Kidney glomerular epithelial cell (primary cell): ENCODE measurements around the gene NOP53.
"Not testable (repeated sequence)": the region's sequence is repeated elsewhere in the genome, so short reads cannot be mapped to it uniquely, and the experiment has no call there.

Experiments used
- DNase-seq: peaks from one replicate; lab custom pipeline; 2025; lab: John Stamatoyannopoulos, UW

NOP53 gene

GRCh38 chr19:47777245-47778048, 32.1 kb downstream of the NOP53 start:
- DNase-seq: not testable (repeated sequence)

GRCh38 chr19:47778049-47778953, 33.0 kb downstream of the NOP53 start, which contains the start of gene SELENOW:
Gene SELENOW (plus strand): TSS chr19:47778703. CDS start chr19:47778786, 83 bp downstream.
- peak; percentile 60 for DNase-seq

GRCh38 chr19:47778954-47779351, 33.6 kb downstream of the NOP53 start:
- no peak for DNase-seq

- DNase-seq: no peak
These were observed 34.3 kb downstream of the NOP53 start for GRCh38 chr19:47779524-47780214.

GRCh38 chr19:47780215-47780551, 34.8 kb downstream of the NOP53 start:
- DNase-seq: no peak

GRCh38 chr19:47781590-47782262, 36.4 kb downstream of the NOP53 start:
- no peak for DNase-seq

- DNase-seq: no peak
These were observed 41.2 kb downstream of the NOP53 start for GRCh38 chr19:47786566-47786965.

- not testable (repeated sequence) for DNase-seq
These were observed 42.0 kb downstream of the NOP53 start for GRCh38 chr19:47787307-47787706.

GRCh38 chr19:47789811-47790210, 44.5 kb downstream of the NOP53 start:
- not testable (repeated sequence) for DNase-seq

GRCh38 chr19:47790398-47790814, 45.1 kb downstream of the NOP53 start:
- DNase-seq: peak; percentile 29

GRCh38 chr19:47792616-47793015, 47.3 kb downstream of the NOP53 start:
- no peak for DNase-seq

GRCh38 chr19:47794526-47794925, 49.2 kb downstream of the NOP53 start:
- no peak for DNase-seq

GRCh38 chr19:47796785-47797184, 51.4 kb downstream of the NOP53 start:
- DNase-seq: no peak

GRCh38 chr19:47797996-47798903, 52.9 kb downstream of the NOP53 start:
- no peak for DNase-seq

- DNase-seq: no peak
These were observed 53.5 kb downstream of the NOP53 start for GRCh38 chr19:47798904-47799266.

GRCh38 chr19:47801270-47801669, 55.9 kb downstream of the NOP53 start:
- no peak for DNase-seq

- no peak for DNase-seq
These were observed 57.2 kb downstream of the NOP53 start for GRCh38 chr19:47802521-47803043.

GRCh38 chr19:47803148-47803547, 57.8 kb downstream of the NOP53 start:
- DNase-seq: not testable (repeated sequence)

GRCh38 chr19:47803671-47804070, 58.3 kb downstream of the NOP53 start:
- DNase-seq: not testable (repeated sequence)

GRCh38 chr19:47804451-47804850, 59.1 kb downstream of the NOP53 start, which contains the start of gene TPRX1:
Gene TPRX1 (minus strand): TSS chr19:47804551. CDS start chr19:47804539, 12 bp downstream.
- not testable (repeated sequence) for DNase-seq
